HEK293 (cell line): Measurements from ENCODE around the gene DAGLA.

Source experiments
- CTCF ChIA-PET: fragments of 350-600 bp; formaldehyde crosslinking; extraction: SDS; loops from one replicate; lab custom pipeline; 2021; ENCODE audit warnings: antibody characterized with exemption; lab: Yijun Ruan, JAX
- POLR2A ChIA-PET: fragments of 300-600 bp; formaldehyde crosslinking; extraction: SDS; loops from one replicate; lab custom pipeline; 2020; ENCODE audit warnings: antibody characterized with exemption, inconsistent platforms; lab: Yijun Ruan, JAX
- H3K27ac ChIP-seq: fragments of 200-500 bp; sonication (Bioruptor generic); 2 replicates; pipeline ENCODE4 v1.5.1; 2014; ENCODE audit warnings: low read depth, low read length, control low read depth, inconsistent platforms; ENCODE audit errors: extremely low read depth
- H3K36me3 ChIP-seq, 2 experiments: fragments of 200-500 bp in 1 of 2; sonication (Bioruptor generic) in 1 of 2; 1 replicate in 1 of 2; 2 replicates in 1 of 2; pipeline ENCODE4 v1.5.1; 2014 to 2017; ENCODE audit warnings: inconsistent platforms in 2 of 2, low read length in 2 of 2; ENCODE audit not compliant: control insufficient read depth in 2 of 2, insufficient read depth in 1 of 2
- H3K4me1 ChIP-seq: fragments of 200-500 bp; sonication (Bioruptor generic); 2 replicates; pipeline ENCODE4 v1.5.1; 2014; ENCODE audit warnings: mild to moderate bottlenecking, low read length, inconsistent platforms; ENCODE audit not compliant: control insufficient read depth, insufficient read depth
- H3K4me3 ChIP-seq: 2 replicates; pipeline ENCODE4 v1.5.1; 2011; ENCODE audit warnings: low read depth, mild to moderate bottlenecking, control low read depth, low read length, moderate library complexity
- H3K9me3 ChIP-seq: fragments of 200-500 bp; sonication (Bioruptor generic); 2 replicates; pipeline ENCODE4 v1.5.1; 2014; ENCODE audit warnings: low read depth, low read length, inconsistent platforms; ENCODE audit not compliant: control insufficient read depth, insufficient read depth
- GLIS1 ChIP-seq: fragments of 450-650 bp; formaldehyde crosslinking; IDR thresholded peaks from 2 replicates; pipeline ENCODE4 v1.5.1; 2016; ENCODE audit warnings: missing biosample characterization, missing genetic modification characterization
- MEIS1 ChIP-seq: sonication (generic); formaldehyde crosslinking; IDR thresholded peaks from 2 replicates; pipeline ENCODE4 v1.8.1; 2022; ENCODE audit warnings: missing genetic modification reagents, mild to moderate bottlenecking, borderline replicate concordance
- SCRT2 ChIP-seq: fragments of 450-650 bp; formaldehyde crosslinking; IDR thresholded peaks from 2 replicates; pipeline ENCODE4 v1.5.1; 2016; ENCODE audit warnings: missing biosample characterization, missing genetic modification characterization
- WT1 ChIP-seq: fragments of 450-650 bp; formaldehyde crosslinking; IDR thresholded peaks from 2 replicates; pipeline ENCODE4 v1.5.1; 2016; ENCODE audit warnings: missing biosample characterization, missing genetic modification characterization
- ZFP69B ChIP-seq: fragments of 450-650 bp; formaldehyde crosslinking; IDR thresholded peaks from 2 replicates; pipeline ENCODE4 v1.5.1; 2016; ENCODE audit warnings: missing biosample characterization, missing genetic modification characterization
- ZIC2 ChIP-seq: fragments of 450-650 bp; formaldehyde crosslinking; IDR thresholded peaks from 2 replicates; pipeline ENCODE4 v1.5.1; 2016; ENCODE audit warnings: missing biosample characterization, missing genetic modification characterization
- ZNF132 ChIP-seq: fragments of 450-650 bp; formaldehyde crosslinking; IDR thresholded peaks from 2 replicates; pipeline ENCODE4 v1.5.1; 2017; ENCODE audit warnings: missing biosample characterization, missing genetic modification characterization, borderline replicate concordance
- ZNF146 ChIP-seq: fragments of 450-650 bp; formaldehyde crosslinking; IDR thresholded peaks from 2 replicates; pipeline ENCODE4 v1.5.1; 2016; ENCODE audit warnings: missing biosample characterization, missing genetic modification characterization
- ZNF169 ChIP-seq: fragments of 450-650 bp; formaldehyde crosslinking; IDR thresholded peaks from 2 replicates; pipeline ENCODE4 v1.5.1; 2016; ENCODE audit warnings: missing biosample characterization, missing genetic modification characterization
- ZNF19 ChIP-seq: fragments of 450-650 bp; formaldehyde crosslinking; IDR thresholded peaks from 2 replicates; pipeline ENCODE4; 2016; ENCODE audit warnings: missing biosample characterization, missing genetic modification characterization, low read depth
- ZNF302 ChIP-seq: fragments of 450-650 bp; formaldehyde crosslinking; IDR thresholded peaks from 2 replicates; pipeline ENCODE4 v1.5.1; 2016; ENCODE audit warnings: missing biosample characterization, missing genetic modification characterization, low read depth
- ZNF521 ChIP-seq: fragments of 450-650 bp; formaldehyde crosslinking; IDR thresholded peaks from 2 replicates; pipeline ENCODE4 v1.5.1; 2017; ENCODE audit warnings: missing biosample characterization, mild to moderate bottlenecking, missing genetic modification characterization
- ZNF600 ChIP-seq: fragments of 450-650 bp; formaldehyde crosslinking; IDR thresholded peaks from 2 replicates; pipeline ENCODE4 v1.5.1; 2016; ENCODE audit warnings: missing biosample characterization, missing genetic modification characterization
- ZNF664 ChIP-seq: fragments of 450-650 bp; formaldehyde crosslinking; IDR thresholded peaks from 2 replicates; pipeline ENCODE4 v1.5.1; 2016; ENCODE audit warnings: missing biosample characterization, missing genetic modification characterization
- ZNF768 ChIP-seq: fragments of 450-650 bp; formaldehyde crosslinking; IDR thresholded peaks from 2 replicates; pipeline ENCODE4 v1.5.1; 2018; ENCODE audit warnings: missing biosample characterization, mild to moderate bottlenecking, missing genetic modification characterization
- TF ChIP-seq, protein P1 (sequence below): fragments of 450-650 bp; formaldehyde crosslinking; IDR thresholded peaks from 2 replicates; pipeline ENCODE4 v1.5.1; 2016; ENCODE audit warnings: missing biosample characterization, missing genetic modification characterization
- TF ChIP-seq, protein P2 (sequence below): fragments of 450-650 bp; formaldehyde crosslinking; IDR thresholded peaks from 2 replicates; pipeline ENCODE4 v1.5.1; 2016; ENCODE audit warnings: missing biosample characterization, missing genetic modification characterization
- TF ChIP-seq, protein P3 (sequence below): fragments of 450-650 bp; formaldehyde crosslinking; IDR thresholded peaks from 2 replicates; pipeline ENCODE4 v1.5.1; 2017; ENCODE audit warnings: missing biosample characterization, missing genetic modification characterization
- TF ChIP-seq, protein P4 (sequence below): fragments of 450-650 bp; formaldehyde crosslinking; IDR thresholded peaks from 2 replicates; pipeline ENCODE4 v1.5.1; 2017; ENCODE audit warnings: missing biosample characterization, missing genetic modification characterization
- TF ChIP-seq, protein P5 (sequence below): fragments of 450-650 bp; formaldehyde crosslinking; IDR thresholded peaks from 2 replicates; pipeline ENCODE4 v1.5.1; 2017; ENCODE audit warnings: missing biosample characterization, missing genetic modification characterization

Gene DAGLA

DNA sequence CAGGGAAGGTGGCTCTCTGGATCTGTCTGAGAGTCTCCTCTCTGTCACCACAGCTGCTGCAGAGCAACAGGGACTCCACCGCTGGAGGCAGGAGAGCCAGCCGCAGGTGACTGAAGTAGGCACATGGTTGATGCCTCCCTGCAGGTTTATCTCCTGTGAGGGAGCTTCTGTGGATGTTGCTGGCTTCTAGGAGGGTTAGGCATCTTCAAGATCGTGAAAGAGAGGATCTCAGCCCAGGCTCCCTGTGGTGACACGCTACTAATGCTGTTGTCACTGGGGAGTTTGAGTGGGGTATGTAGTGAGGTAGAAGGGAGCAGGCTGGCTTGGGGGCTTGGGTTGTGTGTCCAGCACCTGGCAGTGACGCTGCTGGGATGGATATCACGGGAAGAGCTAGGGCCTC, 34.1 kb downstream of the DAGLA start:
- Histone ChIP-seq H3K4me3 (no peak overlapping the region), H3K36me3 (no peaks in the 10 kb centered on the region), H3K27ac (no peak overlapping the region), H3K4me1 (no peaks in the 10 kb centered on the region; the same call in 1 of the 2 replicates), H3K9me3 (no peaks in the 10 kb centered on the region)
- TF ChIP-seq GLIS1 (tag by site-specific recombination) (peak; percentile 61), WT1 (tag by site-specific recombination) (no peak), ZNF600 (tag by site-specific recombination) (no peak), ZNF302 (tag by site-specific recombination) (no peak), ZNF169 (tag by site-specific recombination) (no peak), SCRT2 (tag by site-specific recombination) (0 out of 2 replicates have a peak, but pooled peaks have one; percentile 51), ZNF521 (no peak), ZIC2 (tag by site-specific recombination) (peak; percentile 67)
- TF ChIP-seq, protein P1, sequence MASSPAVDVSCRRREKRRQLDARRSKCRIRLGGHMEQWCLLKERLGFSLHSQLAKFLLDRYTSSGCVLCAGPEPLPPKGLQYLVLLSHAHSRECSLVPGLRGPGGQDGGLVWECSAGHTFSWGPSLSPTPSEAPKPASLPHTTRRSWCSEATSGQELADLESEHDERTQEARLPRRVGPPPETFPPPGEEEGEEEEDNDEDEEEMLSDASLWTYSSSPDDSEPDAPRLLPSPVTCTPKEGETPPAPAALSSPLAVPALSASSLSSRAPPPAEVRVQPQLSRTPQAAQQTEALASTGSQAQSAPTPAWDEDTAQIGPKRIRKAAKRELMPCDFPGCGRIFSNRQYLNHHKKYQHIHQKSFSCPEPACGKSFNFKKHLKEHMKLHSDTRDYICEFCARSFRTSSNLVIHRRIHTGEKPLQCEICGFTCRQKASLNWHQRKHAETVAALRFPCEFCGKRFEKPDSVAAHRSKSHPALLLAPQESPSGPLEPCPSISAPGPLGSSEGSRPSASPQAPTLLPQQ (tag by site-specific recombination): no peak
- TF ChIP-seq, protein P2, sequence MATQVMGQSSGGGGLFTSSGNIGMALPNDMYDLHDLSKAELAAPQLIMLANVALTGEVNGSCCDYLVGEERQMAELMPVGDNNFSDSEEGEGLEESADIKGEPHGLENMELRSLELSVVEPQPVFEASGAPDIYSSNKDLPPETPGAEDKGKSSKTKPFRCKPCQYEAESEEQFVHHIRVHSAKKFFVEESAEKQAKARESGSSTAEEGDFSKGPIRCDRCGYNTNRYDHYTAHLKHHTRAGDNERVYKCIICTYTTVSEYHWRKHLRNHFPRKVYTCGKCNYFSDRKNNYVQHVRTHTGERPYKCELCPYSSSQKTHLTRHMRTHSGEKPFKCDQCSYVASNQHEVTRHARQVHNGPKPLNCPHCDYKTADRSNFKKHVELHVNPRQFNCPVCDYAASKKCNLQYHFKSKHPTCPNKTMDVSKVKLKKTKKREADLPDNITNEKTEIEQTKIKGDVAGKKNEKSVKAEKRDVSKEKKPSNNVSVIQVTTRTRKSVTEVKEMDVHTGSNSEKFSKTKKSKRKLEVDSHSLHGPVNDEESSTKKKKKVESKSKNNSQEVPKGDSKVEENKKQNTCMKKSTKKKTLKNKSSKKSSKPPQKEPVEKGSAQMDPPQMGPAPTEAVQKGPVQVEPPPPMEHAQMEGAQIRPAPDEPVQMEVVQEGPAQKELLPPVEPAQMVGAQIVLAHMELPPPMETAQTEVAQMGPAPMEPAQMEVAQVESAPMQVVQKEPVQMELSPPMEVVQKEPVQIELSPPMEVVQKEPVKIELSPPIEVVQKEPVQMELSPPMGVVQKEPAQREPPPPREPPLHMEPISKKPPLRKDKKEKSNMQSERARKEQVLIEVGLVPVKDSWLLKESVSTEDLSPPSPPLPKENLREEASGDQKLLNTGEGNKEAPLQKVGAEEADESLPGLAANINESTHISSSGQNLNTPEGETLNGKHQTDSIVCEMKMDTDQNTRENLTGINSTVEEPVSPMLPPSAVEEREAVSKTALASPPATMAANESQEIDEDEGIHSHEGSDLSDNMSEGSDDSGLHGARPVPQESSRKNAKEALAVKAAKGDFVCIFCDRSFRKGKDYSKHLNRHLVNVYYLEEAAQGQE (tag by site-specific recombination): no peak
- CTCF ChIA-PET: interaction anchor here (0.9 to 1.6 kb wide), 2 partner anchors 20 to 74 kb away, joined by 3 to 4 read pairs; no protein-coding TSS in a partner anchor
- POLR2A ChIA-PET: no interaction called here

DNA sequence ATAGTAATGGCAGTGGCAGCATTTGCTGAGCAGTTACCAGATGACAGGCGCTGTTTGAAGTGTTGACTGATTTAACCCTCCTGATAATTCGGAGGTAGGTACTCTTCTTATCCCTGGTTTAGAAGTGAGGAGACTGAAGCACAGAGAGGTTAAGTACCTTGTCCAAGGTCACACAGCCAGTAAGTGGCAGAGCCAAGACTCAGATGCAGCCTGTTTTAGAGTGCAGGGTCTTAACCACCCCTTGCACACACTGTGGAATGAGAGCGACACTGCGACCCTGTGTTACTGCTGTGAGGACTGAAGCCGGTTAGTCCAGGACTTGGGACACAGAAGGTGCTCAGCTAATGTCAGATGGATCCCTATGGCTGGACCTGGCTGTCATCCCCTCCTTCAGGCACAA, 34.7 kb downstream of the DAGLA start:
- H3K4me1 ChIP-seq: no peaks in the 10 kb centered on the region; the same call in 1 of the 2 replicates
- no peaks in the 10 kb centered on the region for H3K9me3 ChIP-seq
- no peaks in the 10 kb centered on the region for H3K36me3 ChIP-seq
- TF ChIP-seq ZNF132 (tag by site-specific recombination) (no peak), ZNF19 (tag by site-specific recombination) (no peak), ZNF664 (tag by site-specific recombination) (peak; percentile 83), ZNF768 (tag by site-specific recombination) (peak; percentile 84)
- CTCF ChIA-PET: interaction anchor here (0.9 to 1.0 kb wide), 2 partner anchors 15 to 21 kb away, joined by 3 to 8 read pairs; no protein-coding TSS in a partner anchor
- no peak overlapping the region for H3K4me3 ChIP-seq
- H3K27ac ChIP-seq: no peak overlapping the region
- POLR2A ChIA-PET: no interaction called here

DNA sequence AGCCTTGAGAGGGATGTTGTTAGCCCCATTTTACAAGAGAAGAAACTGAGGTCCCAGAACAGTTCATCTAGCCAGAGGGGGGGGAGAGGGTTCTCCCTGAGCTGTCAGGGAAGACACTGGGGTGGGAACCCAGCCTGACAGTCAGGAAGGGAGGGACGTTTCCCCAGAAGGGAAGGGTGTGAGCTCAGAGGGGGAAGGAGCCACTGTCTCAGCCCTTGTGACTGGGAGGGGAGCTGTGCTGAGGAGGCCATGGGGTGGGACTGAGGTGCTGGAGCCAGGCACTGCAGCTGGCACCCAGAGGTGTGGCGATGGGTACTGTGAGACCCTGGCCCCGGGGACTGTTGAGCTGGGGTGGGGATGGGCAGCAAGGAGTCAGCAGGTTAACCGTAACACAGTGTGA, 35.7 kb downstream of the DAGLA start:
- Histone ChIP-seq H3K4me1 (no peaks in the 10 kb centered on the region; the same call in 1 of the 2 replicates), H3K9me3 (no peaks in the 10 kb centered on the region), H3K27ac (no peak overlapping the region), H3K4me3 (no peak overlapping the region), H3K36me3 (peaks cover 0 to 7% of the 10 kb centered on the region in 2 experiments; a peak in 1 of 3 replicates)
- TF ChIP-seq MEIS1 (CRISPR knock-in tag) (no peak), ZFP69B (tag by site-specific recombination) (no peak), ZNF146 (tag by site-specific recombination) (no peak)
- TF ChIP-seq, protein P3, sequence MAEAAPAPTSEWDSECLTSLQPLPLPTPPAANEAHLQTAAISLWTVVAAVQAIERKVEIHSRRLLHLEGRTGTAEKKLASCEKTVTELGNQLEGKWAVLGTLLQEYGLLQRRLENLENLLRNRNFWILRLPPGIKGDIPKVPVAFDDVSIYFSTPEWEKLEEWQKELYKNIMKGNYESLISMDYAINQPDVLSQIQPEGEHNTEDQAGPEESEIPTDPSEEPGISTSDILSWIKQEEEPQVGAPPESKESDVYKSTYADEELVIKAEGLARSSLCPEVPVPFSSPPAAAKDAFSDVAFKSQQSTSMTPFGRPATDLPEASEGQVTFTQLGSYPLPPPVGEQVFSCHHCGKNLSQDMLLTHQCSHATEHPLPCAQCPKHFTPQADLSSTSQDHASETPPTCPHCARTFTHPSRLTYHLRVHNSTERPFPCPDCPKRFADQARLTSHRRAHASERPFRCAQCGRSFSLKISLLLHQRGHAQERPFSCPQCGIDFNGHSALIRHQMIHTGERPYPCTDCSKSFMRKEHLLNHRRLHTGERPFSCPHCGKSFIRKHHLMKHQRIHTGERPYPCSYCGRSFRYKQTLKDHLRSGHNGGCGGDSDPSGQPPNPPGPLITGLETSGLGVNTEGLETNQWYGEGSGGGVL (tag by site-specific recombination): peak; percentile 61
- TF ChIP-seq, protein P4, sequence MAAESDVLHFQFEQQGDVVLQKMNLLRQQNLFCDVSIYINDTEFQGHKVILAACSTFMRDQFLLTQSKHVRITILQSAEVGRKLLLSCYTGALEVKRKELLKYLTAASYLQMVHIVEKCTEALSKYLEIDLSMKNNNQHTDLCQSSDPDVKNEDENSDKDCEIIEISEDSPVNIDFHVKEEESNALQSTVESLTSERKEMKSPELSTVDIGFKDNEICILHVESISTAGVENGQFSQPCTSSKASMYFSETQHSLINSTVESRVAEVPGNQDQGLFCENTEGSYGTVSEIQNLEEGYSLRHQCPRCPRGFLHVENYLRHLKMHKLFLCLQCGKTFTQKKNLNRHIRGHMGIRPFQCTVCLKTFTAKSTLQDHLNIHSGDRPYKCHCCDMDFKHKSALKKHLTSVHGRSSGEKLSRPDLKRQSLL (tag by site-specific recombination): no peak
- TF ChIP-seq, protein P5, sequence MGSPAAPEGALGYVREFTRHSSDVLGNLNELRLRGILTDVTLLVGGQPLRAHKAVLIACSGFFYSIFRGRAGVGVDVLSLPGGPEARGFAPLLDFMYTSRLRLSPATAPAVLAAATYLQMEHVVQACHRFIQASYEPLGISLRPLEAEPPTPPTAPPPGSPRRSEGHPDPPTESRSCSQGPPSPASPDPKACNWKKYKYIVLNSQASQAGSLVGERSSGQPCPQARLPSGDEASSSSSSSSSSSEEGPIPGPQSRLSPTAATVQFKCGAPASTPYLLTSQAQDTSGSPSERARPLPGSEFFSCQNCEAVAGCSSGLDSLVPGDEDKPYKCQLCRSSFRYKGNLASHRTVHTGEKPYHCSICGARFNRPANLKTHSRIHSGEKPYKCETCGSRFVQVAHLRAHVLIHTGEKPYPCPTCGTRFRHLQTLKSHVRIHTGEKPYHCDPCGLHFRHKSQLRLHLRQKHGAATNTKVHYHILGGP (tag by site-specific recombination): no peak
- ChIA-PET POLR2A (no interaction called here), CTCF (interaction anchor here (1.0 to 1.5 kb wide), 3 partner anchors 14 to 199 kb away, joined by 3 to 8 read pairs (median 4); no protein-coding TSS in a partner anchor)
